Thyroid gland (tissue), 4 donors: Measurements from ENCODE around the gene ELL2. TPM values are rescaled to one million over a fixed set of nuclear protein-coding genes. Genes with fewer than 3 reads are reported as not detected.

Experiments
- DNase-seq, 2 donors: peaks; one replicate each; pipeline ENCODE4 v3.0.0-alpha.2; 2019
- H3K27ac ChIP-seq, 3 donors: fragments of 200-600 bp; sonication (generic); 1 replicate in 2 of 3; 2 replicates in 1 of 3; pipeline ENCODE4 v1.5.1; 2016 to 2019; ENCODE audit warnings: mild to moderate bottlenecking in 1 of 3, moderate library complexity in 1 of 3
- H3K27me3 ChIP-seq: fragments of 200-600 bp; sonication (generic); one replicate; pipeline ENCODE4 v1.5.1; 2019
- H3K36me3 ChIP-seq, 2 donors: fragments of 200-600 bp; sonication (generic); one replicate each; pipeline ENCODE4 v1.5.1; 2016 to 2019
- H3K4me1 ChIP-seq, 2 donors: fragments of 200-600 bp; sonication (generic); one replicate each; pipeline ENCODE4 v1.5.1; 2017 to 2019
- H3K4me3 ChIP-seq, 3 donors: fragments of 200-600 bp; sonication (generic); replicated peaks in 1 of 3; 1 replicate in 2 of 3; 2 replicates in 1 of 3; pipeline ENCODE4 v1.5.1; 2016; ENCODE audit warnings: mild to moderate bottlenecking in 1 of 3
- H3K9me3 ChIP-seq: fragments of 200-600 bp; sonication (generic); one replicate; pipeline ENCODE4 v1.5.1; 2017
- POLR2A ChIP-seq, 2 donors: fragments of 450-650 bp; IDR thresholded peaks; one replicate each; pipeline ENCODE4 v1.6.1; 2017; ENCODE audit warnings: antibody characterized with exemption in 2 of 2, mild to moderate bottlenecking in 2 of 2, moderate library complexity in 1 of 2
- WGBS, 2 donors: methylation state at CpG; one replicate each; pipeline ENCODE4 v1.1.5; 2017; 5-methylcytosine and 5-hydroxymethylcytosine counted together
- intact Hi-C: fragments of 100-400 bp; cut with DNase I; formaldehyde crosslinking; loops from one replicate; pipeline ENCODE4 v1.15.1; 2023
- total RNA-seq, 4 donors: library from RNA; depleted of rRNA; stranded (reverse); fragments of >200 nt; gene quantifications; one replicate each; pipeline ENCODE4 v1.2.3, GENCODE V29; 2016
- TF ChIP-seq, protein P1 (sequence below), 6 experiments: fragments of 200-600 bp in 3 of 6; fragments of 450-650 bp in 3 of 6; sonication (generic) in 3 of 6; IDR thresholded peaks; one replicate each; pipeline ENCODE4 v1.5.1; 2016 to 2019; ENCODE audit warnings: antibody characterized with exemption in 6 of 6, mild to moderate bottlenecking in 2 of 6, inconsistent platforms in 1 of 6, moderate library complexity in 1 of 6

Gene ELL2
- total RNA-seq, 4 donors from 2014 or later: 56.1 to 80.2 (median 69.6) TPM

DNA sequence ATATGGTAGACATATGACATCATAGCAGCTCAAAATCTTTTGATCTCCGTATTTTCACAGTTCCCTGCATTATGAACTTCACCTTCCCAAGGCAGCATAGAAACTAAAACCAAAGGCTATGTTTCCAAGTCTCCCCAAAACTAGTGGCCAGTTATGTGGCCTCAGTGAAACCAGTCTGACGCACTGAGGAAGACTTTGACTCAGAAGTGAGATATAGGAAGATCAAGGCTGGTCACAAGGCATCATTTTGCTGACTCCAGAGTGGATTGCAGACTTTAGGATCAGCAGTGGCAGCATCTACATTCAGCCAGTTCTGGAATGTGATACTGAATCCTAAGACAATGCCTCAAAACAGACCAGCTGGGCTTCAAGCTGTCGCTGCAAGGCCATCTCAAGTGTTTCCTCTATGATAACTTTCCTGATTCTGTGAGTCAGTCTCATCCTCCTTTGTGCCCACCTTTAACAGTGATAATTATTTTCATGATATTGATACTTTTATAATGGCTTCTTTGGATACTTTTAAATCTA is 34.4 kb upstream of the ELL2 start:
- Histone ChIP-seq H3K27me3 (no peaks in the 10 kb centered on the region), H3K27ac (no peak overlapping the region), H3K4me1 (no peaks in the 10 kb centered on the region), H3K4me3 (no peak overlapping the region), H3K9me3 (no peaks in the 10 kb centered on the region), H3K36me3 (no peaks in the 10 kb centered on the region)
- no peak for TF ChIP-seq POLR2A (IDR thresholded peaks at IDR 0.05)
- TF ChIP-seq, protein P1, sequence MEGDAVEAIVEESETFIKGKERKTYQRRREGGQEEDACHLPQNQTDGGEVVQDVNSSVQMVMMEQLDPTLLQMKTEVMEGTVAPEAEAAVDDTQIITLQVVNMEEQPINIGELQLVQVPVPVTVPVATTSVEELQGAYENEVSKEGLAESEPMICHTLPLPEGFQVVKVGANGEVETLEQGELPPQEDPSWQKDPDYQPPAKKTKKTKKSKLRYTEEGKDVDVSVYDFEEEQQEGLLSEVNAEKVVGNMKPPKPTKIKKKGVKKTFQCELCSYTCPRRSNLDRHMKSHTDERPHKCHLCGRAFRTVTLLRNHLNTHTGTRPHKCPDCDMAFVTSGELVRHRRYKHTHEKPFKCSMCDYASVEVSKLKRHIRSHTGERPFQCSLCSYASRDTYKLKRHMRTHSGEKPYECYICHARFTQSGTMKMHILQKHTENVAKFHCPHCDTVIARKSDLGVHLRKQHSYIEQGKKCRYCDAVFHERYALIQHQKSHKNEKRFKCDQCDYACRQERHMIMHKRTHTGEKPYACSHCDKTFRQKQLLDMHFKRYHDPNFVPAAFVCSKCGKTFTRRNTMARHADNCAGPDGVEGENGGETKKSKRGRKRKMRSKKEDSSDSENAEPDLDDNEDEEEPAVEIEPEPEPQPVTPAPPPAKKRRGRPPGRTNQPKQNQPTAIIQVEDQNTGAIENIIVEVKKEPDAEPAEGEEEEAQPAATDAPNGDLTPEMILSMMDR (IDR thresholded peaks at IDR 0.05): no peak
- 89 to 90% methylated on average over 3 of the region's 3 CpGs for WGBS, 2 donors
- no peak for DNase-seq
- intact Hi-C loops: no loop called here

DNA sequence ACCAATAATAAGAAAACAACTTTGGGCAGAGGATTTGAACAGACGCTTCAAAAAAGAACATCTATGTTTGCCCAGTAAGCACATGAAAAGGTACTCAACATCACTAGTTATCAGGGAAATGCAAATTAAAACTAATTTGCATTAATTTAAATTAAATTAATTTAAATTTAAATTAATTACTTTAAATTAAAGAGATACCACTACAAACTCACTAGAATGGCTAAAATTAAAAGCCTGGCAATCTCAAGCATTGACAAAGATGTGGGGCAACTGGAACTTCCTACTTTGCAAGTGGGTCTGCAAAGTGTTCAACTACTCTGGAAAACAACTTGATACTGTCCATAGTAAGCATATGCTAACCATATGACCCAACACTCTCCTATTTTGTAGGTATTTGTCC is 32.1 kb upstream of the ELL2 start:
- TF ChIP-seq, protein P1 (IDR thresholded peaks at IDR 0.05): no peak
- no peaks in the 10 kb centered on the region for H3K9me3 ChIP-seq
- H3K27ac ChIP-seq: no peak overlapping the region
- no peaks in the 10 kb centered on the region for H3K27me3 ChIP-seq
- intact Hi-C loops: no loop called here
- no peaks in the 10 kb centered on the region for H3K36me3 ChIP-seq
- DNase-seq: no peak
- H3K4me3 ChIP-seq: no peak overlapping the region
- 98% methylated on average over 1 of the region's 1 CpG for WGBS, 2 donors
- peaks cover 0 to 5% of the 10 kb centered on the region in 2 donors for H3K4me1 ChIP-seq

DNA sequence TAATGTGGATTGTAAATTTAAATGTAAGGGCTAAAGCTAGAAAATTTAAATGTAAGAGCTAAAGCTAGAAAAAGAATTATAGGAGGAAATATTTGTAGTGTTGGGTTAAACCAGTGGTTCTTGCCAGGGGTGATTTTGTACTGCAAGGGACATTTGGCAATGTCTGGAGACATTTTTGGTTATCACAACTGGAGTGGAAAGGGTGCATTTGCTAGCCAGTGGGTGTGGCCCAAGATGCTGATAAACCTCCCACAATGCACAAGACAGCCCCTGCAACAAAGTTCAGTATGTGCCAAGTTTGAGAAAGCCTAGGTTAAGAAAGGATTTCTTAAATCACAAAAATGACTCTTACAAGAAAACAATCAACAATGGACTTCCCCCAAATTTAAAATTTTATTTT is 31.6 kb upstream of the ELL2 start:
- TF ChIP-seq, protein P1 (IDR thresholded peaks at IDR 0.05): no peak
- no peak for TF ChIP-seq POLR2A (IDR thresholded peaks at IDR 0.05)
- intact Hi-C loops: no loop called here
- no peak for DNase-seq
- Histone ChIP-seq H3K27ac (no peak overlapping the region), H3K4me1 (peaks cover 0 to 5% of the 10 kb centered on the region in 2 donors), H3K36me3 (no peaks in the 10 kb centered on the region), H3K4me3 (no peak overlapping the region), H3K9me3 (no peaks in the 10 kb centered on the region), H3K27me3 (no peaks in the 10 kb centered on the region)

DNA sequence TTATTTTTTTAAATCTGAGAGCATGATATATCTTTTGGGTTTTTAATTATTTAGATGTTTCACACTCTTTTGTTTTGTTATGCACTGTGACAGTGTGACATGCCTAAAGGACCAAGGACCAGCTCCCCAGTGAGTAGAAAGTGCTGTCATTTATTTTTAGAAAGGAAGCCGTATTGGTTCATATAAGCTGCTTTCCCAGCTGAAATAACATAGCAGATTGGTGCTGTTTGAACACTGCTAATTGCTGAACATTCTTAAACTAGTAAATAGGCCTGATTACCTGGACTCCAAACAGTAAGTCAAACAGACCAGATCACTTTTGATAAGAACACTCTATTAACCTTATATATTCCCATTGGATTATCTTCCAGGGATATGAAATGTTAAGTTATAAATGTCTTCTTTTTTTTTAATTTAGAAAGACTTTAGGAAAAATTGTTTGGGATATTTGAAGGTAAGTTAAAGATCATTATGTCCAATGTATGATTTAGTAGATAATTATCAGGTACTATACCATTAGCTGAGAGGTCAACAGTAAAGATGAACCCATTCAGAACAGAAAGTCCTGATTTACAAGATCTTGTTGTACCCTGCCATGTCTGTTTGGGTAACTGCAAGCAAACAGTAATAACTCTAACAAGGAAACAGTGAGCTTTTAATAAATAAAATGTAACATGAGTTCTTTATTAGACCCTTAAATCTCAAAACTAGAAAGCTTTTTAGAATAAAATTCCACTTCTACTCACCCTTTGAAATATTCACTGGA is 27.8 kb upstream of the ELL2 start:
- no peak overlapping the region for H3K27ac ChIP-seq
- no peaks in the 10 kb centered on the region for H3K9me3 ChIP-seq
- H3K36me3 ChIP-seq: no peaks in the 10 kb centered on the region
- no peaks in the 10 kb centered on the region for H3K27me3 ChIP-seq
- TF ChIP-seq, protein P1 (IDR thresholded peaks at IDR 0.05): no peak
- no peak for TF ChIP-seq POLR2A (IDR thresholded peaks at IDR 0.05)
- no peak overlapping the region for H3K4me3 ChIP-seq
- 62 to 68% methylated on average over 1 of the region's 1 CpG for WGBS, 2 donors
- H3K4me1 ChIP-seq: peaks cover 2 to 20% of the 10 kb centered on the region in 2 donors
- intact Hi-C loops: no loop called here
- no peak for DNase-seq

DNA sequence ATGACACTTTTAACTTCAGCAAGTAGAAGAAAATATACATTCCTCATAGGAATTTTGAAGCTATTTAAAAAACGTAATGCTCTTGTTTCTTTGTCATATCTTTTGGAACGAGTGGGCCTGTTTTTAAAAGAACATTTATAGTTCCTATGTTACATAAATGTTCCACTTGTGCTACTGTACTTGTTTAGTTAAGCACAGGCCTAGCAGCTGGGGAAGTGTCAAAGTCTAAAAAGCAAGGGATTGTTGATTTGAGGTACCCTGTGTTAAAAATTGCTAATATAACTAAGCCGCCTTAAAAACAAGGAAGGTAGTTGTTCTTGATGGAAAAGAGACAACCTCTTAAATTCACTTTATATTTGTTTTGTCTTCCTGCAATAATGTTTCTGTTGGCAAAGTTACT is 27.2 kb upstream of the ELL2 start:
- Histone ChIP-seq H3K36me3 (no peaks in the 10 kb centered on the region), H3K4me1 (peaks cover 6 to 20% of the 10 kb centered on the region in 2 donors), H3K4me3 (no peak overlapping the region), H3K9me3 (no peaks in the 10 kb centered on the region), H3K27me3 (no peaks in the 10 kb centered on the region), H3K27ac (no peak overlapping the region)
- no peak for DNase-seq
- 59 to 69% methylated on average over 3 of the region's 3 CpGs for WGBS, 2 donors
- intact Hi-C loops: no loop called here
- TF ChIP-seq POLR2A (IDR thresholded peaks at IDR 0.05): no peak
- TF ChIP-seq, protein P1 (IDR thresholded peaks at IDR 0.05): no peak
